HUES64 (cell line): ENCODE results near the gene ANAPC5.
A peak's percentile ranks its signal among the peaks of the same experiment; 100 is the strongest.

ENCODE experiments used
- H3K27ac ChIP-seq: 2 replicates; pipeline ENCODE4 v1.7.0; 2013; ENCODE audit warnings: low read depth, low read length, inconsistent platforms
- H3K27me3 ChIP-seq: 2 replicates; pipeline ENCODE4 v1.6.1; 2013; ENCODE audit warnings: mild to moderate bottlenecking, low read length; ENCODE audit not compliant: insufficient read depth
- H3K36me3 ChIP-seq: 2 replicates; pipeline ENCODE4 v1.6.1; 2013; ENCODE audit warnings: mild to moderate bottlenecking, low read length; ENCODE audit not compliant: insufficient read depth
- H3K4me1 ChIP-seq: 2 replicates; pipeline ENCODE4 v1.6.1; 2013; ENCODE audit warnings: mild to moderate bottlenecking, low read length, moderate library complexity; ENCODE audit not compliant: insufficient read depth
- H3K4me3 ChIP-seq: 2 replicates; pipeline ENCODE4 v1.5.1; 2013; ENCODE audit warnings: mild to moderate bottlenecking, low read length, moderate library complexity
- H3K9ac ChIP-seq: 2 replicates; pipeline ENCODE4 v1.6.1; 2013; ENCODE audit warnings: mild to moderate bottlenecking, low read depth, low read length
- H3K9me3 ChIP-seq: 2 replicates; pipeline ENCODE4 v1.6.1; 2013; ENCODE audit warnings: low read depth, low read length; ENCODE audit not compliant: insufficient read depth
- WGBS: fragments of 150-250, 120-280 bp; methylation state at CpG from one replicate; pipeline ENCODE4 v1.1.7; 2013; ENCODE audit warnings: missing lambda C conversion rate; 5-methylcytosine and 5-hydroxymethylcytosine counted together

ANAPC5 gene

DNA sequence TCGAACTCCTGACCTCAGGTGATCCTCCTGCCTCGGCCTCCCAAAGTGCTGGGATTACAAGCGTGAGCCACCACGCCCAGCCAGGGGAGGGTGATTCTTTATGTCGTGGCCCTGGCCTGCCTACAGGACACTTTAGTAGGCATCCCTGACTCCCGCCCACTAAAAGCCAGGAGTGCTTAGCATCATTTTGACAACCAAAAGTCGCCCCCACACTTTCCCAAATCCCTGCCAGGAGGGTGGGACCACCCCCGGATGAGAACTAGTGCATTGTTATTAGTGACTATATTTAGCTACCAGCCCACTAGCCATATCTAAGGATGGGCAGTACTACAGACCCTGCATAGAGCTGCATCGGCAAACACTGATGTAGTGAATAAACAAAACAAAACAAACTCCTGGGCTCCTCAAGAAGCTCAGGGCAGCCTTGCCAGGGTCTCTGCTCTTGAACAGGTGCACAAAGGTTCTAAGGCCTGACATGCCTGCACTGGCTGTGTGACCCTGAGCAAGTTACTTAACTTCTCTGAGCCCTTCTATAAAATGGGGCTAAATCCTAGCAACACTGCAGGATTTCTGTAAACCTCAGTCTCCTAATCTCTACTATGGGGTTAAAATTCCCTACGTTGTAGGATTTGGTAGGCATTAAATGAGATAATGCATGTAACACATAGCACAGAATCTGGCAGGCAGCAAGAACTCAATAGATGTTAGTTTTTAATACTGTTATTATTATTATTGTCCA is 57.9 kb downstream of the ANAPC5 start:
- H3K4me1 ChIP-seq, result peaks cover 4% of the 10 kb centered on the region; the same call in 1 of the 2 replicates
- no peak overlapping the region for H3K4me3 ChIP-seq

GRCh38 chr12:121293603-121294002 is 58.6 kb downstream of the ANAPC5 start:
- H3K27ac ChIP-seq, result no peak overlapping the region
- H3K4me3 ChIP-seq, result no peak overlapping the region
- no peaks in the 10 kb centered on the region for H3K9me3 ChIP-seq
- H3K36me3 ChIP-seq, result peaks cover 8% of the 10 kb centered on the region; the same call in 1 of the 2 replicates
- no peaks in the 10 kb centered on the region for H3K27me3 ChIP-seq
- no peak overlapping the region for H3K9ac ChIP-seq
- peaks cover 10% of the 10 kb centered on the region for H3K4me1 ChIP-seq
- WGBS, result 95% methylated on average over 4 of the region's 4 CpGs

More for the DNA sequence above, 57.9 kb downstream of the ANAPC5 start:
- H3K9ac ChIP-seq, result no peak overlapping the region
- WGBS, result 90% methylated on average over 9 of the region's 10 CpGs
- no peaks in the 10 kb centered on the region for H3K9me3 ChIP-seq
- no peak overlapping the region for H3K27ac ChIP-seq
- no peaks in the 10 kb centered on the region for H3K27me3 ChIP-seq
- peaks cover 8% of the 10 kb centered on the region; the same call in 1 of the 2 replicates for H3K36me3 ChIP-seq

DNA sequence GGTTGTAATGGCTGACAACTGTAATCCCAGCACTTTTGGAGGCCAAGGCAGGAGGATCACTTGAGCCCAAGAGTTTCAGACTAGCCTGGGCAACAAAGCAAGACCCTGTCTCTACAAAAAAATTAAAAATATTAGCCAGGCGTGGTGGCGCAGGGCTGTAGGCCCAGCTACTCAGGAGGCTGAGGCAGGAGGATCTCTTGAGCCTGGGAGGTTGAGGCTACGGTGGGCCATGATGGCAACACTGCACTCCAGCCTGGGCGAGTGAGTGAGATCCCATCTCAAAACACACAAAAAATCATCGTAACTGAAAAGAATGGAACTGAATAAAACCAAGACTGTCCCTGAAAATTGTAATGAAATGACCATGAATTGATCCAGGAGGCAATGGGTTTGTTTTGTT is 61.8 kb downstream of the ANAPC5 start:
- Histone ChIP-seq H3K9ac (no peak overlapping the region), H3K27ac (no peak overlapping the region), H3K4me3 (no peak overlapping the region), H3K4me1 (peaks cover 16% of the 10 kb centered on the region), H3K36me3 (peaks cover 8% of the 10 kb centered on the region; the same call in 1 of the 2 replicates), H3K27me3 (no peaks in the 10 kb centered on the region), H3K9me3 (no peaks in the 10 kb centered on the region)
- 95% methylated on average over 5 of the region's 5 CpGs for WGBS

DNA sequence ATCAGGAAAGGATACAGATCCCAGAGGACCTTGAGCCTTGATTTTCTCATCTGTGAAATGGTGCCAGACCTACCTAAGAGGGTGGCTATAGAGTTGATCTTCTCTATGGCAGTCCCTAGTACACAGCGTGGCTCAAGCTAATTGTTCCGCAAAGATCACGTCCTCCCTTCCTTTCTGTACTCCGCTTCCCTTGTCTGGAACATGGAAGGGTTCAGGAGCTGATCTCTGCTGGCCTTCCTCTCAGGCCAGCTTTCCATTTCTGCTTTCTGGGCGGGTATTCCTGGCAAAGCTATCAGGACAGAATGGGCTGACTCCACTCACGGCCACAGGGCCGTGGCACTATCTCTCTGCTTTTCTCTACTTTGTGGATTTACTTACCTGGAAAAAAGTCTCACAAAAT is 62.2 kb downstream of the ANAPC5 start:
- Histone ChIP-seq H3K4me3 (no peak overlapping the region), H3K27ac (no peak overlapping the region), H3K27me3 (no peaks in the 10 kb centered on the region), H3K9me3 (no peaks in the 10 kb centered on the region), H3K4me1 (peaks cover 12% of the 10 kb centered on the region), H3K9ac (no peak overlapping the region), H3K36me3 (peaks cover 8% of the 10 kb centered on the region; the same call in 1 of the 2 replicates)
- 94% methylated on average over 7 of the region's 7 CpGs for WGBS

DNA sequence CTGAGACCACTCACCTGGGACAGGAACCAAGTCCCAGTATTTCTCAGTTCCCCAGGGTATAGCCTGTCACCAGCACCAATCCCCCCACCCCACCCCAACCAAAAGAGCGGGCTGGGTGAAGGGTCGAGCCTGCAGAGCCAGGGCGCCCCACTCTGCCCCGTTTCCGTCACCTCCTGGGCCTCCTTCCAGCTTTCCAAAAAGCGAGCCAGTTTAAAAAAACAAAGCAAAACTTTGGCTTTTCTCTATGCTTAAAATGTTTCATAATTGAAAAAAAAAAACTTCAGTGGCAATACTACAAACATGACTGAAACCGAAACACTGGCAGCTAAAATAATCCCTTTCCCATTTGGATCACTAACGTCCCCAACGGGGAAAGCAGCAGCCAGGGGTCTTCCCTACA is 63.2 kb downstream of the ANAPC5 start:
- Histone ChIP-seq H3K36me3 (peaks cover 8% of the 10 kb centered on the region; the same call in 1 of the 2 replicates), H3K27ac (no peak overlapping the region), H3K9ac (no peak overlapping the region), H3K9me3 (no peaks in the 10 kb centered on the region), H3K27me3 (no peaks in the 10 kb centered on the region), H3K4me1 (peaks cover 12% of the 10 kb centered on the region), H3K4me3 (no peak overlapping the region)
- 87% methylated on average over 9 of the region's 9 CpGs for WGBS

DNA sequence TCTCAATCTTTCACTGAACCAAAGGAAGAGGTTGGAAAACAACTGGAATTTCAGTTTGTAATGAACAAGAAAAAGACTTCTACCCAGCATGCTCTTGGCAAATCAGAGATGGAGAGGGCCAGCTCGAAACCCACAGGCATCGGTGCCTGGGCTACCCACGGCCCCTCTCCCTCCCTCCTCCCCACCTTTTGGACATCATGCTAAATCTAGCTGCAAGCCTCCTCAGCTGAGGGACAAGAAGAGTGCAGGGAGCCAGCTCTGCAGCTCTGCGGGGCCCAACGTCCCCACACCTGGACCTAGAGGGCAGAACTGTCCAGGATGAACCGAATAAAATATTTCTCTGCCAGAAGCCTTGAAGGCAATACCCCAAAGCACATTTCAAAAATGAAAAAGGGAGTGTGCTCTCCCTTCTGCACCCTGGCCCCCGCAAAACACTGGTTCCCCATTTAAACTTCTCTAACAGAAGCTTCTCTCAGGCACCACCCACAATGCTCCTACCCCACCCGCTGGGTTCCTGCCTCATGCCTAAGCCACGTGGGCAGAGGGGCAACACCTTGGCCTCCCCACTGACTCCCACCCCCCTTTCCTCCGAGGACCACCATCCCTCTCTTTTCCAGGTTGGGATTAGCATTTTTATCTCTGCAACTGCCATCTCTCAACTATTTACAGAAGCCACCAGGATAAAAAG is 63.9 kb downstream of the ANAPC5 start:
- 59% methylated on average over 10 of the region's 10 CpGs for WGBS
- H3K4me1 ChIP-seq, result peaks cover 12% of the 10 kb centered on the region
- H3K9me3 ChIP-seq, result no peaks in the 10 kb centered on the region
- no peak overlapping the region; the same call in 1 of the 2 replicates for H3K27ac ChIP-seq
- H3K27me3 ChIP-seq, result no peaks in the 10 kb centered on the region
- peaks cover 8% of the 10 kb centered on the region; the same call in 1 of the 2 replicates for H3K36me3 ChIP-seq
- H3K9ac ChIP-seq, result peak overlapping the region; percentile 36; the same call in 1 of the 2 replicates
- H3K4me3 ChIP-seq, result no peak overlapping the region

DNA sequence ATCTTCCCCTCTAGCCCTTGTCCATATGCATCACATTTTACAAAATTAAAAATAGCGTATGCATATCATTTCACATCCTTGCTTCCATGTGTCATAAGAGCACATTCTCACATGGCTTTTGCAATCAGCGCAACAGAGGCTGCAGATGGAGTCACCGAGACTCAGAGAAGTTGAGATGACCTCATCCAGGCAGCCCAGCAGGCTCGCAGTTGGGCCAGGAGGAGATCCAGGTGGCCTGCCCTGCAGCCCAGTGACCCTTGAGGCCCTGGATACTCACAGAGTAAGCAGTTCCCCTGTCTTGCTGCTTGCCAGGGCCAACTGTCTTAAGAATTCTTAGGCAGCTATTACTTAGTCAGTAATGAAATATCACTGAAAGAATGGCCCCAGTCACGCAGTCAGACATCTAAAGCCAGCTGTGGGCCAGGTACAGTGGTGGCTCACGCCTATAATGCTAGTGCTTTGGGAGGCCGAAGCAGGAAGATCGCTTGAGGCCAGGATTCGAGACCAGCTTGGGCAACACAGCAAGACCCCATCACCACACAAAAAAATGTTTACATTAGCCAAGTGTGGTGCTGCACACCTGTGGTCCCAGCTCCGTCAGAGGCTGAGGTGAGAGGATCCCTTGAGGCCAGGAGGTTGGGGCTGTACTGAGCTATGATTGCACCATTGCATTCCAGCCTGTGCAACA is 64.8 kb downstream of the ANAPC5 start:
- H3K9ac ChIP-seq, result no peak overlapping the region
- no peaks in the 10 kb centered on the region for H3K9me3 ChIP-seq
- no peak overlapping the region for H3K27ac ChIP-seq
- 91% methylated on average over 10 of the region's 10 CpGs for WGBS
- no peak overlapping the region for H3K4me3 ChIP-seq
- H3K4me1 ChIP-seq, result peaks cover 12% of the 10 kb centered on the region
- H3K36me3 ChIP-seq, result peaks cover 4% of the 10 kb centered on the region; the same call in 1 of the 2 replicates
- no peaks in the 10 kb centered on the region for H3K27me3 ChIP-seq

GRCh38 chr12:121285856-121286255 is 66.4 kb downstream of the ANAPC5 start:
- 94% methylated on average over 1 of the region's 1 CpG for WGBS
- H3K9ac ChIP-seq, result no peak overlapping the region
- no peaks in the 10 kb centered on the region for H3K9me3 ChIP-seq
- no peaks in the 10 kb centered on the region for H3K27me3 ChIP-seq
- H3K36me3 ChIP-seq, result no peaks in the 10 kb centered on the region
- no peak overlapping the region for H3K4me3 ChIP-seq
- H3K27ac ChIP-seq, result no peak overlapping the region
- peaks cover 17% of the 10 kb centered on the region for H3K4me1 ChIP-seq

GRCh38 chr12:121284551-121285390 is 67.4 kb downstream of the ANAPC5 start:
- 93% methylated on average over 14 of the region's 14 CpGs for WGBS
- H3K9me3 ChIP-seq, result no peaks in the 10 kb centered on the region
- H3K9ac ChIP-seq, result no peak overlapping the region

GRCh38 chr12:121283841-121284240 is 68.4 kb downstream of the ANAPC5 start:
- Histone ChIP-seq H3K9me3 (no peaks in the 10 kb centered on the region), H3K36me3 (no peaks in the 10 kb centered on the region), H3K27me3 (no peaks in the 10 kb centered on the region), H3K4me3 (no peak overlapping the region), H3K4me1 (peaks cover 13% of the 10 kb centered on the region), H3K27ac (no peak overlapping the region), H3K9ac (no peak overlapping the region)
- WGBS, result 93% methylated on average over 6 of the region's 6 CpGs

More at GRCh38 chr12:121284551-121285390, 67.4 kb downstream of the ANAPC5 start:
- Histone ChIP-seq H3K36me3 (no peaks in the 10 kb centered on the region), H3K4me3 (no peak overlapping the region), H3K27ac (no peak overlapping the region), H3K4me1 (peaks cover 17% of the 10 kb centered on the region), H3K27me3 (no peaks in the 10 kb centered on the region)
